Neural crest cell (in vitro differentiated cells): ENCODE results near the gene ARHGAP22. TPM values are rescaled to one million over a fixed set of nuclear protein-coding genes. Genes with fewer than 3 reads are reported as not detected.

ENCODE experiments used
- DNase-seq: peaks from one replicate; pipeline ENCODE4 v3.0.0; 2021; ENCODE audit warnings: low read depth, mixed read lengths, low spot score
- H3K27ac Mint-ChIP-seq: one replicate; pipeline ENCODE4 v1.8.0; 2021; ENCODE audit warnings: mild to moderate bottlenecking, mixed read lengths; ENCODE audit not compliant: unreplicated experiment
- H3K27me3 Mint-ChIP-seq: 2 replicates; pipeline ENCODE4 v1.8.0; 2021; ENCODE audit warnings: low read depth, mild to moderate bottlenecking, mixed read lengths
- H3K36me3 Mint-ChIP-seq: 2 replicates; pipeline ENCODE4 v1.8.0; 2021; ENCODE audit warnings: low read depth, mild to moderate bottlenecking, mixed read lengths
- H3K4me1 Mint-ChIP-seq: 2 replicates; pipeline ENCODE4 v1.8.0; 2021; ENCODE audit warnings: mixed read lengths
- H3K4me3 Mint-ChIP-seq: one replicate; pipeline ENCODE4 v1.8.0; 2021; ENCODE audit warnings: mild to moderate bottlenecking, mixed read lengths
- H3K9me3 Mint-ChIP-seq: 2 replicates; pipeline ENCODE4 v1.8.0; 2021; ENCODE audit warnings: mixed read lengths
- CTCF ChIP-seq: fragments of 200-600 bp; sonication (generic); conservative IDR thresholded peaks from 2 replicates; pipeline ENCODE4 v1.5.0; 2021; ENCODE audit warnings: antibody characterized with exemption, mild to moderate bottlenecking
- total RNA-seq: library from RNA; stranded (reverse); gene quantifications from 2 replicates; pipeline ENCODE4 v1.2.1, GENCODE V29; 2021

ARHGAP22 gene
- total RNA-seq, 1 donor from 2014 or later = 5.2 TPM

GRCh38 chr10:48612236-48612943 lies 7.5 kb upstream of the ARHGAP22 start:
- H3K9me3 Mint-ChIP-seq = peaks cover 12% of the 10 kb centered on the region
- H3K36me3 Mint-ChIP-seq = no peaks in the 10 kb centered on the region
- no peak for TF ChIP-seq CTCF
- H3K4me3 Mint-ChIP-seq = no peak overlapping the region
- H3K27ac Mint-ChIP-seq = peak overlapping the region; percentile 75
- no peaks in the 10 kb centered on the region for H3K4me1 Mint-ChIP-seq
- DNase-seq = no peak
- peaks cover 23% of the 10 kb centered on the region for H3K27me3 Mint-ChIP-seq

- no peak for DNase-seq
- Mint-ChIP-seq H3K27me3 (peaks cover 31% of the 10 kb centered on the region), H3K27ac (no peak overlapping the region), H3K36me3 (no peaks in the 10 kb centered on the region), H3K4me3 (no peak overlapping the region), H3K4me1 (no peaks in the 10 kb centered on the region), H3K9me3 (peaks cover 9% of the 10 kb centered on the region)
- TF ChIP-seq CTCF = no peak
Observed at GRCh38 chr10:48611133-48611532, 6.3 kb upstream of the ARHGAP22 start.

GRCh38 chr10:48610585-48611093 lies 5.8 kb upstream of the ARHGAP22 start:
- peaks cover 36% of the 10 kb centered on the region for H3K27me3 Mint-ChIP-seq
- no peak for TF ChIP-seq CTCF
- H3K4me1 Mint-ChIP-seq = no peaks in the 10 kb centered on the region
- H3K9me3 Mint-ChIP-seq = peaks cover 8% of the 10 kb centered on the region
- no peak overlapping the region for H3K4me3 Mint-ChIP-seq
- no peak overlapping the region for H3K27ac Mint-ChIP-seq
- no peak for DNase-seq
- H3K36me3 Mint-ChIP-seq = no peaks in the 10 kb centered on the region

GRCh38 chr10:48609899-48610584 lies 5.2 kb upstream of the ARHGAP22 start:
- Mint-ChIP-seq H3K27ac (no peak overlapping the region), H3K27me3 (peaks cover 42% of the 10 kb centered on the region), H3K9me3 (peaks cover 7% of the 10 kb centered on the region), H3K4me3 (no peak overlapping the region), H3K4me1 (peaks cover 3% of the 10 kb centered on the region), H3K36me3 (no peaks in the 10 kb centered on the region)
- TF ChIP-seq CTCF = no peak
- DNase-seq = no peak

- no peak for DNase-seq
- peaks cover 47% of the 10 kb centered on the region for H3K27me3 Mint-ChIP-seq
Observed at GRCh38 chr10:48609441-48609840, 4.6 kb upstream of the ARHGAP22 start.

More at GRCh38 chr10:48609441-48609840, 4.6 kb upstream of the ARHGAP22 start:
- no peak overlapping the region for H3K27ac Mint-ChIP-seq
- TF ChIP-seq CTCF = no peak
- peaks cover 3% of the 10 kb centered on the region for H3K4me1 Mint-ChIP-seq
- peaks cover 3% of the 10 kb centered on the region for H3K9me3 Mint-ChIP-seq
- H3K4me3 Mint-ChIP-seq = no peak overlapping the region
- H3K36me3 Mint-ChIP-seq = no peaks in the 10 kb centered on the region
